Brain microvascular endothelial cell (primary cell): ENCODE results near the gene ZNF774.

Source experiments
- DNase-seq: peaks from one replicate; pipeline ENCODE4 v3.0.0-alpha.2; 2020
- H3K27ac ChIP-seq: fragments of 250-450 bp; sonication (Bioruptor Pico); 2 replicates; pipeline ENCODE4 v1.5.1; 2020; ENCODE audit warnings: mild to moderate bottlenecking, moderate library complexity
- H3K27me3 ChIP-seq: fragments of 250-450 bp; sonication (Bioruptor Pico); replicated peaks from 2 replicates; pipeline ENCODE4 v1.5.1; 2020; ENCODE audit warnings: mild to moderate bottlenecking
- H3K36me3 ChIP-seq: fragments of 250-450 bp; sonication (Bioruptor Pico); replicated peaks from 2 replicates; pipeline ENCODE4 v1.5.1; 2020; ENCODE audit warnings: mild to moderate bottlenecking
- H3K4me3 ChIP-seq: 2 replicates; pipeline ENCODE4 v1.5.1; 2011; ENCODE audit warnings: low read depth, mild to moderate bottlenecking, control low read depth, low read length, moderate library complexity
- in situ Hi-C: cut with HindIII; loops from 2 replicates; pipeline ENCODE4 v1.10.0; 2017; ENCODE audit warnings: low sequenced_read_pairs, low pct_ligation_motif_present
- TF ChIP-seq, protein P1 (sequence below): IDR thresholded peaks from 2 replicates; pipeline ENCODE4 v1.5.1; 2011; ENCODE audit warnings: low read depth, mild to moderate bottlenecking, moderate library complexity, low read length, control low read depth, inconsistent platforms; ENCODE audit errors: missing control alignments

ZNF774 gene

DNA sequence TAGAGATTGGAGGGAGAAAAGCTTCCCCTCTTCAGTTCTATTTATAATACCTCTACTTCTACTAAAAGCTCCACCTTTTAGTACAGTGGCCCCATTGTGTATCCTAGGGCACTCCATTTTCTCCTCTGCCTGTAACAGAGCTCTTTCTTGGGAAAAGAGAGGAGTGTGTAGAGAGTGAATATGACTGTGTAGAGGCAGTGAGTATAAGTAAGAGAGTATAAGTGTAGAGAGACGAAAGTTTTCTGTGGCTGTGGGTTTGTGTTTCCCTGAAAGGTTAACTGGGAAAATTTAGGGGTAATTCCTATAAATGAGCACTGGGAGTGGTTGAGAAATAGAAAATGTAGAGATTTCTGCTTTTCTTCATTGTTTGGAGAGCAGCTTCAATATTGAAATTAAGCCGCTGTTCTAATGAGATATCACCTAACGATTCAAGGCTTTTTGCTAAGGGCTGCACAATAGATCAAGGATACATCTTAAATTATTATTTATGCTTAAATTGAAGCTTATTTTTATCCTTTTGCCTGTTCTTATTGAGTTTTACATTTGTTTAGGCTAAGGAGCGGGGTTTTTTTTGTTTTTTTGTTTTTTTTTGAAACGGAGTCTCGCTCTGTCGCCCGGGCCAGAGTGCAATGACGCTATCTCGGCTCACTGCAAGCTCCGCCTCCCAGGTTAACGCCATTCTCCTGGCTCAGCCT is 42.8 kb downstream of the ZNF774 start:
- Histone ChIP-seq H3K36me3 (peaks cover 32% of the 10 kb centered on the region), H3K27me3 (no peaks in the 10 kb centered on the region), H3K4me3 (no peak overlapping the region), H3K27ac (no peak overlapping the region)
- TF ChIP-seq, protein P1, sequence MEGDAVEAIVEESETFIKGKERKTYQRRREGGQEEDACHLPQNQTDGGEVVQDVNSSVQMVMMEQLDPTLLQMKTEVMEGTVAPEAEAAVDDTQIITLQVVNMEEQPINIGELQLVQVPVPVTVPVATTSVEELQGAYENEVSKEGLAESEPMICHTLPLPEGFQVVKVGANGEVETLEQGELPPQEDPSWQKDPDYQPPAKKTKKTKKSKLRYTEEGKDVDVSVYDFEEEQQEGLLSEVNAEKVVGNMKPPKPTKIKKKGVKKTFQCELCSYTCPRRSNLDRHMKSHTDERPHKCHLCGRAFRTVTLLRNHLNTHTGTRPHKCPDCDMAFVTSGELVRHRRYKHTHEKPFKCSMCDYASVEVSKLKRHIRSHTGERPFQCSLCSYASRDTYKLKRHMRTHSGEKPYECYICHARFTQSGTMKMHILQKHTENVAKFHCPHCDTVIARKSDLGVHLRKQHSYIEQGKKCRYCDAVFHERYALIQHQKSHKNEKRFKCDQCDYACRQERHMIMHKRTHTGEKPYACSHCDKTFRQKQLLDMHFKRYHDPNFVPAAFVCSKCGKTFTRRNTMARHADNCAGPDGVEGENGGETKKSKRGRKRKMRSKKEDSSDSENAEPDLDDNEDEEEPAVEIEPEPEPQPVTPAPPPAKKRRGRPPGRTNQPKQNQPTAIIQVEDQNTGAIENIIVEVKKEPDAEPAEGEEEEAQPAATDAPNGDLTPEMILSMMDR = no peak
- in situ Hi-C loops = no loop called here
- DNase-seq = no peak

GRCh38 chr15:90396321-90396720 is 44.2 kb downstream of the ZNF774 start:
- peaks cover 24% of the 10 kb centered on the region for H3K36me3 ChIP-seq
- TF ChIP-seq, protein P1 = no peak

DNA sequence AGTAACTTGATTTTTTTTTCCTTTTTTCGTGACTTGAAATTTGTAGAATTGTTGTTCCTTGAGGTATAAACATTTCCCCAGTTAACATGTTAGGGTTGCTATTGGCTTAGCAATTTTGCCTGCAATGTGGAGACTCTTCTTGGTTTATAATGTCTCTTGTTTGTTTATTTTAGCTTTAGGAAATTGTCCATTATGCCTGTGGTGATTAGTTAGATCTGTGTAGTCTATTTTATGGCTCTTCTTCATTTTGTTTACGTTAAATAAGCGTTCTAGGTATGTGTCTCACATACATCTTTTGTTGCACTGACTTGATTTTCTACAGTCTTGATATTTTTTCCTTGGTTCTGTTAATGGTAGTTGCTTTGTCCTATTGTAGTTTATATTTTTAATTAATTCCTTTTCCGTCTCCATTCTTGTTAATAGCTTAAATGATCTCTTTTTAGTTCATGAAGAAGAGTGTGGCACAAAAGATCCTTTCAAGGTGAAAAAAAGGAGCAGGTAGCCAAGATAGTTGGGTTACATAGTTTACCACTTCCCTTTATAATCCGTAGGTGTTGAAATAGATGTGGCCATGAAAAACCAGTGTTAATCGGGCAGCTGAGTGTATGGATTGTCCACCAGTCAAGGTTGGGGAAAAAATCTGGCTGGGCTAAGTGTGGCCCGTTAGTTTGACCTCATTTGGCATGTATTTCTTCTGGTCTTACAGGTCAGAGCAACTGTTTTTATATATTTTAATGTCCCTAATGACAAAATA is 48.1 kb downstream of the ZNF774 start:
- TF ChIP-seq, protein P1 = no peak
- Histone ChIP-seq H3K27ac (peak overlapping the region; percentile 84), H3K36me3 (peaks cover 10% of the 10 kb centered on the region), H3K4me3 (no peak overlapping the region), H3K27me3 (no peaks in the 10 kb centered on the region)
- in situ Hi-C loops = no loop called here
- no peak for DNase-seq

More at GRCh38 chr15:90396321-90396720, 44.2 kb downstream of the ZNF774 start:
- no peak for DNase-seq
- Histone ChIP-seq H3K27me3 (no peaks in the 10 kb centered on the region), H3K27ac (no peak overlapping the region), H3K4me3 (no peak overlapping the region)
- in situ Hi-C loops = no loop called here

GRCh38 chr15:90400759-90401314 is 48.8 kb downstream of the ZNF774 start:
- Histone ChIP-seq H3K27me3 (no peaks in the 10 kb centered on the region), H3K36me3 (peaks cover 5% of the 10 kb centered on the region), H3K4me3 (no peak overlapping the region), H3K27ac (peak overlapping the region; percentile 84)
- TF ChIP-seq, protein P1 = no peak
- in situ Hi-C loops = no loop called here
- DNase-seq = peak; percentile 96

- H3K36me3 ChIP-seq = peaks cover under 1% of the 10 kb centered on the region
- in situ Hi-C loops = no loop called here
- H3K4me3 ChIP-seq = no peak overlapping the region
- TF ChIP-seq, protein P1 = no peak
- H3K27ac ChIP-seq = peak overlapping the region; percentile 84
- DNase-seq = no peak
- no peaks in the 10 kb centered on the region for H3K27me3 ChIP-seq
These were observed 49.4 kb downstream of the ZNF774 start for GRCh38 chr15:90401495-90401894.
